ENCODE data around the gene CYP19A1.

Gene CYP19A1

DNA sequence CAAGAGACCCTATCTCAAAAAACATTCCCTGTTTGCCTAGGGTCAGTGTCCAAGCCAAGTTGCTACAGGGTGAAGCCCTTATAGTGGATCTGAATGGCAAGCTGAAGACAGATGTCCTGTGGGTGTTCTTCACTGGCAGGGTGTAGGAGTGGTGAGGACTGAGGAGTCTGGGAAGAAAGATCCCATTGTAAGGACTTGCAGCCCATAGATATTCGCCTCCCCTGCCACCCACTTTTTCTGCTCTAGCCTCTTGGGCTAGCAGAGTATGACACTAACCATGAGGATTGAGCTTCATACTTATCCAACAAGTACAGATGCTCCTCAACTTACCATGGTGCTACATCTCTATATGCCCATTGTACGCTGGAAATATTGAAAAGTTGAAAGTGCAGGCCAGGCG, 13.2 kb downstream of the CYP19A1 start:
- DNase-seq (ENCODE audit: low read depth in 2 of 2) = no peak

DNA sequence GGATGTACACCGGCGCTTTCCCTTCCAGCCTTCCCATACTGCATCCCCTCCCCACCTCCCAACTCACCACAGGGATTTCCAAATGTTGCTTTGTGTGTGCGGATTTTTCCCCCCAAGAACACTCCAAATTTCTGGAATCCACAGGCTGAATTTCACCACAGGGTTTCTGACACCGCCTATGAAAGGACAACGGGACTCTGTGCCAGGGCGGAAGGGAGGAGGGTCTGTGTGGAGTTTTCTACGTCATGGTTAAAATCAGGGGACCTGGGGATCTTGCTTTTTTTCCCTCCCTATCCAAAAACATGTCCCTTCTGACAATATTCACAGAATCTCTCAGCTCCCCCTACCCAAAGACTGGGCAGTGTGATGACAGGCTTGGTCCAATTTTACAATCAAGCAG, 14.6 kb downstream of the CYP19A1 start:
- no peak for DNase-seq (ENCODE audit: low read depth in 2 of 2)

GRCh38 chr15:51322621-51323296, 15.6 kb downstream of the CYP19A1 start:
- DNase-seq (ENCODE audit: low read depth in 2 of 2) = no peak

DNA sequence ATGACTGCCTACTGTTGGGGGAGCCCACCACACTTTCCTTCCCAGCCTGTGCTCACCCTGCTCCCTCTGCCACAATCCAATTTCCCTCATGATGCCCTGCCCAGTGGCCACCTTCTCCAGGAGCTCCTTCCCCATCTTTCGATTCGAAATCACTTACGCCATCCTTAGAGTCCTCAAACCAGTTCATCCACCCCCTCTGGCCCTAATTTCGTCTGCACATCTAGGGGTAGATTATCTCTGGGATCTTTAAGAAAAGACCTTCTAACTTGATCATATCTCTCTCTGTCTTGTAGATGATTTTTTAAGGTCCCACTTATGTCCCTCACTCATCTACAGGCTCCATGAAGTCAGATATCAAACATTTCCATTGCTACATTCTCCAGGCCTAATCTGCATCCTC, 17.1 kb downstream of the CYP19A1 start:
- no peak for DNase-seq (ENCODE audit: low read depth in 2 of 2)

DNA sequence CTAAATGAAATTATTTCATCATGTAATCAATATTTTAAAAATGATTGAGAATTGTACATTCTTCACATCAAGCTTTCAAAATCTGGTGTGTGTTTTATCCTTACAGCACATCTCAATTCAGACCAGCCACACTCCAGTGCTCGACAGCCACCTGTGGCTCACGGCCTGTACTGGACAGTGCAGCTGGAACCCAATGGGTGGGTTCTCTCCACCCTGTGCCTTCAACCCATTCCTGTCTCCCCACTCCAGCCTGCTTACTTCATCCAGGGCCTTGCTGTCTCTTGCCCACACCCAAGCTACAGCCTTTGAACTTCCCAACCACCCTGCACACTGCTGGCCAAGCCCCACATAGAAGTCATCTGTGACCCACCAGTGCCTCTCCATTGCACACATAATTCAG, 17.6 kb downstream of the CYP19A1 start:
- DNase-seq (ENCODE audit: low read depth in 2 of 2) = no peak

DNA sequence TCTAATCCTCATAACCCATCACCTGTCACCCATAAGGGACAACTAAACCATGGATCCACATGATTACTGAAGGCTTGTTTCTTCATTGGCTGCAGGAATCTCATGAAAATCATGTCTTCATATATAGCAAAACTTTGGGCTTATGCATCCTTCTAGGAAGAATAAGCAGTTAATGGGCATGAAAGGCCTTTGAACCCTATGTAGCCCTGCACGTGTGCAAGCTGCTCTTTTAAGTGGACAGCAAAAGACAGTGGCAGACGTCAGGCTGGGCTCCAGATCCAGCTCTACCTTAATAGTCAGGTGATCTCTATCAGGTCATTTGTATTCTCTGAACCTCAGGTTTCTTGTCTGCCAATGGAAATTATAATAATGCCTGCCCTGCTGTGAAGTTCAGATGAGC, 18.9 kb downstream of the CYP19A1 start:
- no peak for DNase-seq (ENCODE audit: low read depth in 2 of 2)

- DNase-seq (ENCODE audit: low read depth in 2 of 2) = no peak
Observed at GRCh38 chr15:51318382-51319150, 19.8 kb downstream of the CYP19A1 start.

DNA sequence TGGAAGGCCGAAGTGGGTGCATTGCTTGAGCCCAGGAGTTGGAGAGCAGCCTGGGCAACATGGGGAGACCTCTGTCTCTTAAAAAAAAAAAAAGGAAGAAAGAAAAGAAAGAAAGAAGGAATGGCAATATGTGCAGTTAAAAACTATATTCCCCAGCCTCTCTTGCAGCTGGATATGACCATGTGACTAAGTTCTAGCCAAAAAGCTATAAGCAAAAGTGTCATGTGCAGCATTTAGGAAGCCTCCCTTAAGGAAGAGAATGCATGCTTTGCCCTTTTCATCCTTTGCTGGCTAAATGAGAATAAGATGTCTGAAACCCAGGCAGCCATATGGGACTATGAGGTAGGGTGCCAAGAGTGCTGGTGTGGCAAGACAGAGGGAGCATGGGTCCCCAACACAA, 21.8 kb downstream of the CYP19A1 start:
- DNase-seq (ENCODE audit: low read depth in 2 of 2) = no peak

DNA sequence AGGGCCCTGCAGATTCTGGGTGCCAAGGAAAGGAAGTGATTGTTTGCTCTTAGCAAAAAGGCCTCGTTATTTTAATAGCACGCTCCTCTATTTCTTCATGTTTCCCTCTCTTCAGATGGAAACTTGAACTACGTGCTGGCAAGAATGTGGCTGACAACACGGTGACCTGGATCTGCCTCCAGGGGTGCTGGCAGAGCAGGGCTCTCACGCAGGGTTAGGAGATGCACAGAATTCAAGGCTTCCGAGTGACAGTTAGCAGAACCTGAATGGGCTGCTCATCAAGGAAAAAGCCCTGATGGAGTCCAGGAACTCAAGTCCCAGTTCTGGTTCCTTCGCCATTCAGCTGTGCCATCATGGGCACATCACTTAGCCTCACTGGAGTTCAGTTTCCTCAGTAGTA, 22.7 kb downstream of the CYP19A1 start:
- no peak for DNase-seq (ENCODE audit: low read depth in 2 of 2)

- no peak for DNase-seq (ENCODE audit: low read depth in 2 of 2)
Observed at GRCh38 chr15:51314391-51315337, 23.7 kb downstream of the CYP19A1 start.

GRCh38 chr15:51313644-51314280, 24.6 kb downstream of the CYP19A1 start:
- no peak for DNase-seq (ENCODE audit: low read depth in 2 of 2)

GRCh38 chr15:51313074-51313393, 25.4 kb downstream of the CYP19A1 start:
- DNase-seq (ENCODE audit: low read depth in 2 of 2) = no peak

DNA sequence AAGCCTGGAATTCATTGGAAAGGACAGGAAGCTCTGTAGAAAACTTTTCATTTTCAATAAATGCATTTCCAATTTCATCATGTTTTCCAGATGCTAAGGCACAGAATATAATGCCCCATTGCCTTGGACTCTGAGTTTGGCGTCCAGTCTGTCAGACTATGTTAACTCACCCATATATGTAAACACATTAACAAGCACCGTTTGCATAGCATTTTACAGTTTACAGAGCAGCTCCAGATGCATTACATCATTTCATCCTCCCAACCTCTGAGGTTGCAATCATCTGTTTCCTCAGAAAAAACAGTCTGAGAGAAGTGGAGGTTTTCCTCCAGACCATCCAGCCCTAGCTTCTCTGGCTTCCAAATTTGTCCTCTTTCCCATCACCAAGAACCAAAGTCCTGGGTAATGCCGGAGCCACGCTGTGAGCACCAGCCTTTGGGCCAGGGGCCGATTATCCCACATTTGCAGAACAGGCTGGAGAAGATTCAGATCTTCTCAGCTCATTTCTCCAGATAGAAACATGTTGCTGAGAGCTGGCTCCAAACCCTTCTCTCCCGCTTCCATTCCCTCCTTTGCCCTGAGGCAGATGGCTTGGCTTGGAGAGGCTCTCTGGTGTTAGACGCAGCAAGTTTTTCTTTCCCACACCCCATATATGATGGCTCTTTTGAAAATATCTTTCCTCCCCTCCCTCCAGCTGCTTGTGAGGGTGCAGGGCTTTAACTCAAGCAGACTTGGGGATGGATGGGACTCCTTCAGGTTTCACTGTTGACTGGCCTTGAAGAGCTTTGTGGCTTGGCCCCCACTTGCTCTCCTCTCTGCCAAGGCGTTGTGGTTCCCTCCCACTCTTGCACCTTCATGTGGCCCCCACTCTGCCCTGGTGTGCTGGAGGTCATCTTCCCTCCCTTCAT, 26.0 kb downstream of the CYP19A1 start:
- DNase-seq (ENCODE audit: low read depth in 2 of 2) = no peak

DNA sequence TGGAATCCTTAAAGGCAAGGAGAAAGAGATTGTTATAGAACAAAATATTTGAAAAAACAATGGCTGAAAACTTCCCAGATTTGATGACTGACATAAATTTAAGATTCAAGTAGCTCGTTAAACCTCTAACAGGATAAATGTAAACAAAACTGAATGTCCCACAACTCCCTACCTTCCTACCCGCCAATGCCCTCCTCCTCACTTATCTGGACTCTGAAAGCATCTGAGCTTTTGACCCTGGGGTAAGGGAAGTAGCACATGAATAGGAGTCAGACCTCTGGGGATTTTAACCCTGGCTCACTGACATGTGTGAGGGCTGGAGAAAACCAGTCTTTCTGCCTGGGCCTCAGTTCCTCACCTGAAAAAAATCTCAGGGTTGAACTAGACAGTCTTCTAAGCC, 26.9 kb downstream of the CYP19A1 start:
- no peak for DNase-seq (ENCODE audit: low read depth in 2 of 2)

GRCh38 chr15:51310064-51310463, 28.3 kb downstream of the CYP19A1 start:
- DNase-seq (ENCODE audit: low read depth in 2 of 2) = no peak

DNA sequence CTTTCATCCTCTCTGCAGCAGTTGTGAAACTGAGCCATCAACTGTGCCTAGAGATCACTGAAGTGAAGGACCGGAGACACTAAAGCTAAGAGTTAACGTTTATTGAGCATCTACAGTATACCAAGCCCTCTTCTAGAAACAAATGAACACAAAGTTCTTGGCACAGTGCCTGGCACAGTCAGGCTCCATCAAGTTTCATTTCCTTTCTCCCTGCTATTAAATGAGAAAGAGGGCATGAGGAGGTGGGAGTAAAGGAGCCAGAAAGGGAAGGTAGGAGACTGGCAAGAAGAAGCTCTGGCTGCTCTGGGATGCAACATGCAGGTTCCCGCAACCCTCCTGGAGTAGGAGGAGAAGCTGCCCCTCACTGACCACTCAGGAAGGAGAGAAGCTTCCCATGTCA, 30.6 kb downstream of the CYP19A1 start:
- no peak for DNase-seq (ENCODE audit: low read depth in 2 of 2)

- no peak for DNase-seq (ENCODE audit: low read depth in 2 of 2)
Observed at GRCh38 chr15:51307325-51307724, 31.1 kb downstream of the CYP19A1 start.

- DNase-seq (ENCODE audit: low read depth in 2 of 2) = no peak
Observed at GRCh38 chr15:51303462-51303980, 34.9 kb downstream of the CYP19A1 start.

- no peak for DNase-seq (ENCODE audit: low read depth in 2 of 2)
Observed at GRCh38 chr15:51302480-51302879, 35.9 kb downstream of the CYP19A1 start.

DNA sequence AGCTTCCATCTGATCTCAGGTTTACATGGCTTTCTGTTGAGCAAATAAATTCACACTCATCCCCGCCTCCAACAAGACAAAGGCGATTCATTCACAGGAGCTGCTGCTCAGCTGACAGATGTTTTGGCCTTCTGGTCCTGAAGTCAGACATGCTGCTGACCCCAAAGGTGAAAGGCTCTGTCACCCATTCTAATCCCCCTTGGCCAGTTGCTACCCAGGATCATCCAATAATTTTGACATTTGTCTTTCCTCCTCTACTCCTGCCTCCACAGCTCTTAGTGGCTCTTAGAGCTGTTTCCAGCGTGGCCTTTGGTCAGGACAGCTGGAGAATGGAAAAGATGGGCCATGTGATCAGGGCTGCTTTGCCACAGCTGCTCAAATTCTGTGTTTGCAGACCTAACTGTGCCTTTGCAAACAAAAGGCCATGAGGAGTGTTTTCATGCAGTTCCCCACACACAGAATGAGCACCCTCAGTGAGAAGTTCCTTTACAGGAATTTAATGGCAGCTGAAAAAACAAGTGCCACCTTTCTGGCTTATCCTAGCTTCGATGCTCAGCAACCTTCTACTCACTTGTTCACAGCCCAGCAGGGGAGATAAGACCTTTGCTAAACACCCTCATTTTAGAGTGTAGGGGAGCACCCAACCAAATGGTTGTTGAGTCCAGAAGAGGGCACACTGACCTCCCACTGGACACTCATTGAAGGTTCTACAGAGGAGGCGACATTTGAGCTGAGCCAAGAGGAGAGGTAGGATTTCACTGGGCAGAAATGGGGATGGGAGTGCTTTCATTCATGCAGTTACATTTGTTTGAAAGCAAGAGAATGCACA, 39.0 kb downstream of the CYP19A1 start:
- no peak for DNase-seq (ENCODE audit: low read depth in 2 of 2)

Data from activated CD8-positive, alpha-beta memory T cell treated with anti-CD3 and anti-CD28 coated beads for 4 hours (primary cell).